Skeletal muscle tissue (tissue), 4 donors: ENCODE measurements around the gene CAPN1. TPM values are rescaled to one million over a fixed set of nuclear protein-coding genes. Genes with fewer than 3 reads are reported as not detected.
"Not testable (repeated sequence)": the region's sequence is repeated elsewhere in the genome, so short reads cannot be mapped to it uniquely, and the experiment has no call there.

Experiments
- H3K27ac ChIP-seq: one replicate; pipeline ENCODE4 v1.7.0; 2013; ENCODE audit warnings: mild to moderate bottlenecking, low read depth, low read length, inconsistent platforms
- H3K27me3 ChIP-seq, 3 donors: one replicate each; pipeline ENCODE4 v1.7.0; 2013; ENCODE audit warnings: low read length in 3 of 3; ENCODE audit not compliant: control insufficient read depth in 3 of 3, insufficient read depth in 3 of 3
- H3K36me3 ChIP-seq, 3 donors: one replicate each; pipeline ENCODE4 v1.7.0; 2013; ENCODE audit warnings: low read length in 3 of 3; ENCODE audit not compliant: control insufficient read depth in 3 of 3, insufficient read depth in 3 of 3
- H3K4me1 ChIP-seq, 3 donors: one replicate each; pipeline ENCODE4 v1.7.0; 2013; ENCODE audit warnings: low read length in 3 of 3, mild to moderate bottlenecking in 3 of 3; ENCODE audit not compliant: control insufficient read depth in 3 of 3, insufficient read depth in 3 of 3
- H3K4me3 ChIP-seq, 3 donors: one replicate each; pipeline ENCODE4 v1.7.0; 2013; ENCODE audit warnings: low read length in 3 of 3
- H3K9ac ChIP-seq, 3 donors: one replicate each; pipeline ENCODE4 v1.7.0; 2013; ENCODE audit warnings: low read length in 3 of 3, mild to moderate bottlenecking in 3 of 3, moderate library complexity in 2 of 3, low read depth in 1 of 3
- H3K9me3 ChIP-seq, 3 donors: one replicate each; pipeline ENCODE4 v1.7.0; 2013; ENCODE audit warnings: low read length in 3 of 3; ENCODE audit not compliant: control insufficient read depth in 3 of 3
- total RNA-seq: library from RNA; depleted of rRNA; stranded (reverse); fragments of >200 nt; gene quantifications from one replicate; pipeline ENCODE4 v1.2.3, GENCODE V29; 2014
- donor health status: Osteomylitis.

The CAPN1 gene
- total RNA-seq, 1 donor from 2014 or later: 75.2 TPM

DNA sequence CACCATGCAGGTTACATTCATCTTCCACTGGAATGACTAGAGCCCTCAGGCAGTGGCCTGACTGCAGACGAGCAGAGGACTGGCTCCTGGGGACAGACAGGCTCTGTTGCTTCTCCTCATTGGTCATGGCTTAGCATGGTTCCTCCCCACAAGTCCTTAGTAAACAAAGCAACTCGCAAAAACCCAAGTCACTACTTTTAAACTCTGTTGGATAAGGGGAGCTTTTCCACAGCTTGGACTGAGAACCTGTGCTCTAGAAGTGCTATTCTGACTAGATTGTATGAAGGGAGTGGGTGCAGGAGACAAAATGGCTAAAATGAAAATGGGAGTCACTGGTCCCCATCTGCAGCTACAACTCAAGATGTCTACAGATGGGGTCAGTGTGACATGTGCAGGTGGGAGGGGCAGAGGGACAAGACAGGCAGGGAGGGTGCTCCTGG, 7.1 kb upstream of the CAPN1 start:
- not testable (repeated sequence) for H3K9me3 ChIP-seq, H3K36me3 ChIP-seq, H3K4me1 ChIP-seq, H3K9ac ChIP-seq, H3K27me3 ChIP-seq, H3K4me3 ChIP-seq, H3K27ac ChIP-seq

- Histone ChIP-seq H3K9ac (peak overlapping the region; percentile 66 to 89 (median 87)), H3K4me3 (peak overlapping the region; percentile 84 to 88 (median 87)), H3K36me3 (peaks cover 10 to 21% (median 20%) of the 10 kb centered on the region in 3 donors), H3K9me3 (no peaks in the 10 kb centered on the region), H3K4me1 (peaks cover 21 to 29% (median 22%) of the 10 kb centered on the region in 3 donors), H3K27ac (peak overlapping the region; percentile 94), H3K27me3 (no peaks in the 10 kb centered on the region)
These were observed 705 bp upstream of the CAPN1 start for GRCh38 chr11:65180877-65181568.

- Histone ChIP-seq H3K4me1 (peaks cover 21 to 29% (median 22%) of the 10 kb centered on the region in 3 donors), H3K27ac (peak overlapping the region; percentile 94), H3K4me3 (peak overlapping the region; percentile 83 to 86 (median 84)), H3K36me3 (peaks cover 23 to 36% (median 34%) of the 10 kb centered on the region in 3 donors), H3K9me3 (no peaks in the 10 kb centered on the region), H3K9ac (peak overlapping the region; percentile 89 to 97 (median 97)), H3K27me3 (no peaks in the 10 kb centered on the region)
These were observed 786 bp downstream of the CAPN1 start for GRCh38 chr11:65182258-65183170.

DNA sequence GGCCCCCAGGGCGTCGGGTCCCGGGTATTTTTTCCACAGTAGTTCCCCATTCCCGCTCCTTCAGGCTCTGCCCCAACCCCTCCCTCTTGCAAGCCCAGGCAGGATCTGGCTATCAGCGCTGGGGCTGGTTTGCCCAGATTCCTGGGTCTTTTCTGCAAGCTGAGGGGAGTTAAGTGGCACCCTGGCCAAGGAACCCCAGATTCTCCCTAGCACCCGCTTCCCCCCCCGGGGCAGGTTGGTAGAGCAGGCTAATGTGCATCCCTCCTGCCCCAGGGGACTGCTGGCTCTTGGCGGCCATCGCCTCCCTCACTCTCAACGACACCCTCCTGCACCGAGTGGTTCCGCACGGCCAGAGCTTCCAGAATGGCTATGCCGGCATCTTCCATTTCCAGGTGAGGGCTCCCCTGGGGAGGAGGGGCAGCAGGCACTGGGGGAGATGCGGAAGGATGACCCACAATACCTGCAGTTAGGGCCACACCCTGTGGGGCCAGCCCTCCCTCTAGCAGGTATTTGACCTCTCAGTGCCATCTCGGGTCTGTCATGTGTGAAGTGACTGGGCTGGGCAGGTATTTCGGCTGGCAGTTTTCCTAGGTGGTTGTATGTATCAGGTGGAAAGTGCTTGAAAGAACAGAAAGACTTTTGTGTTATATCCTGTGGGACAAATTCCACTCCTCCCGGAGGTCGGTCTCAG, 1.6 kb downstream of the CAPN1 start:
- Histone ChIP-seq H3K27me3 (no peaks in the 10 kb centered on the region), H3K4me3 (peak overlapping the region in 1 of 3 donors; percentile 86), H3K4me1 (peaks cover 21 to 29% (median 22%) of the 10 kb centered on the region in 3 donors), H3K9me3 (no peaks in the 10 kb centered on the region), H3K9ac (peak overlapping the region; percentile 20 to 97 (median 97)), H3K36me3 (peaks cover 29 to 40% (median 40%) of the 10 kb centered on the region in 3 donors), H3K27ac (no peak overlapping the region)

GRCh38 chr11:65184146-65184545, 2.4 kb downstream of the CAPN1 start:
- Histone ChIP-seq H3K27ac (no peak overlapping the region), H3K9ac (no peak overlapping the region), H3K4me3 (no peak overlapping the region), H3K27me3 (no peaks in the 10 kb centered on the region), H3K4me1 (peaks cover 21 to 29% (median 22%) of the 10 kb centered on the region in 3 donors), H3K9me3 (no peaks in the 10 kb centered on the region), H3K36me3 (peaks cover 34 to 48% (median 47%) of the 10 kb centered on the region in 3 donors)

DNA sequence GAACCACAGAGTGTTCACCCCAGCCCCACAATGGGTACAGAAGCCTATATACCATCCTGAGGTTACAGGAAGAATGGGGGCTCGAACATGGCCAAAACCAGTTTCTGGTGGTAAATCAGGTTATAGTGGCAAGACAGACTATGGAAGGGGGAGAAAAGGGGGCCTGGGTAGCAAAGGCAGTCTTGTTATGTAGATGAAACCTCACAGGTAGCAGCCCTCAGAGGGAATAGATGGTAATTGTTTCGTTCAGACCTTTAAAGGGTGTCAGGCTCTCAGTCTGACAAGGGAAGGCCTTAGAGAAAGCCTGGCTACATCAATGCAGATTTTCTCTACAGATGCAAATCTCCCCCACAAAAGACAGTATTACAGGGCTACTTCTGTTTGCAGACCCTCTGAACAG, 3.4 kb downstream of the CAPN1 start:
- no peak overlapping the region for H3K27ac ChIP-seq
- no peak overlapping the region for H3K9ac ChIP-seq
- H3K9me3 ChIP-seq: no peaks in the 10 kb centered on the region
- H3K27me3 ChIP-seq: no peaks in the 10 kb centered on the region
- peaks cover 44 to 58% (median 57%) of the 10 kb centered on the region in 3 donors for H3K36me3 ChIP-seq
- H3K4me3 ChIP-seq: no peak overlapping the region
- H3K4me1 ChIP-seq: peaks cover 19 to 29% (median 21%) of the 10 kb centered on the region in 3 donors

DNA sequence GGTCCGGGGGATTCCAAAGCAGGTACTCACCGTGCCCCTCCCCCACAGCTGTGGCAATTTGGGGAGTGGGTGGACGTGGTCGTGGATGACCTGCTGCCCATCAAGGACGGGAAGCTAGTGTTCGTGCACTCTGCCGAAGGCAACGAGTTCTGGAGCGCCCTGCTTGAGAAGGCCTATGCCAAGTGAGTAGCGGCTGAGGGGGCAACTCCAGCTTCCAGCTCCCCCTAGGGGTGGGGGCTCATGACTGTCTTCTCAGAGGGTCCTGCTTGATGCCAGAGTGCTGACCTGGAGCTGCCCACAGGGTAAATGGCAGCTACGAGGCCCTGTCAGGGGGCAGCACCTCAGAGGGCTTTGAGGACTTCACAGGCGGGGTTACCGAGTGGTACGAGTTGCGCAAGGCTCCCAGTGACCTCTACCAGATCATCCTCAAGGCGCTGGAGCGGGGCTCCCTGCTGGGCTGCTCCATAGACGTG, 4.2 kb downstream of the CAPN1 start:
- Histone ChIP-seq H3K9me3 (no peaks in the 10 kb centered on the region), H3K4me3 (no peak overlapping the region), H3K27me3 (no peaks in the 10 kb centered on the region), H3K27ac (no peak overlapping the region), H3K36me3 (peaks cover 47 to 62% (median 61%) of the 10 kb centered on the region in 3 donors), H3K9ac (no peak overlapping the region), H3K4me1 (peaks cover 14 to 27% (median 17%) of the 10 kb centered on the region in 3 donors)

GRCh38 chr11:65186701-65187100, 5.0 kb downstream of the CAPN1 start:
- Histone ChIP-seq H3K9ac (no peak overlapping the region), H3K27ac (no peak overlapping the region), H3K27me3 (no peaks in the 10 kb centered on the region), H3K9me3 (no peaks in the 10 kb centered on the region), H3K4me3 (no peak overlapping the region), H3K36me3 (peaks cover 48 to 62% (median 61%) of the 10 kb centered on the region in 3 donors), H3K4me1 (peaks cover 13 to 27% (median 17%) of the 10 kb centered on the region in 3 donors)

- no peak overlapping the region for H3K4me3 ChIP-seq
- H3K9ac ChIP-seq: no peak overlapping the region
- no peak overlapping the region for H3K27ac ChIP-seq
- H3K4me1 ChIP-seq: peaks cover 11 to 25% (median 16%) of the 10 kb centered on the region in 3 donors
- H3K27me3 ChIP-seq: no peaks in the 10 kb centered on the region
- H3K36me3 ChIP-seq: peaks cover 48 to 66% (median 61%) of the 10 kb centered on the region in 3 donors
- no peaks in the 10 kb centered on the region for H3K9me3 ChIP-seq
These were observed 5.5 kb downstream of the CAPN1 start for GRCh38 chr11:65187146-65187675.
